Globus pallidus (tissue), 1 donor: ENCODE measurements around the gene COA8.

Experiments used
- DNase-seq: peaks from one replicate; pipeline ENCODE4 v3.0.0-alpha.2; 2015; ENCODE audit warnings: low spot score

Gene COA8

DNA sequence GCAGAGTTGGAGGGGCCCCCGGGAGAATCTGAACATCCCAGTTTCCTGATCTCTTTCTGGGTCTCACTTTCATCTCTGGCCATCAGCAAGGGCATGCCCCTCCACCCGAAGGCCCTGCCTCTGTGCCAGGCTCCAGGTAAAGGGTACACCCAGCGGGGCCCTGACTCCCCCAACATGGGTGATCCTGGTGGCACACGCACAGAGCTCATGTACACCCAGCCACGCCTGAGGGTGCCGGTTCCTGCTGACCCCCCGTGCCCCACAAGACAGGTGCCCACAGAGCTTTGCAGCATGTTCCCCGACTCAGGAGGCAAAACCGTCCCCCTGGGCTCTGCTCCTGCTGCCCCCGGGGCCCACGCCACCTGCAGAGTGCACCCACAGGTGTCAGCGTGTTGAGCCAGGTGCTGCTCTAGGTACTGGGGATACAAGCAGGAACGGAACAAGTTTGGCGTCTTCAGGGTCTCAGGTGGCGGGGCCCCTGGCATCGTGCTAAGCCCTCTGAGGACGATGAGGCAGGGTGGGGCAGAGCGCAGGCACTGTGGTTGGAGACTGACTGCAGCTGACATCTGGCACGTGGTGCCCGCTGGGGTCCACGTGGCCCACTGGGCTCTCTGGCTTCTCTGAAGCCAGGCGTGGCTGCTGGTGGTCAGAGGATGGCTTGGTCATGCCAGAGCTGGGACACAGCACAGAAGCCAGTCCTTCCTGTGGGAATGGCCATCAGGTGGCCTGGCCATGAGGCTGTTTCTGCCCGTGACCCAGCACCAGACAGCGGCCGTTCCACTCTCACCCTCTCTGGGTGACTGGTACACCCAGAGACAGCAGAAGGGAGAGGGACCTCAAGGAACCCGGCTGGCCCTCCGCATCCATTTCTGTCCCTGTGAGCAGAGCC lies 14.1 kb upstream of the COA8 start:
- no peak for DNase-seq

DNA sequence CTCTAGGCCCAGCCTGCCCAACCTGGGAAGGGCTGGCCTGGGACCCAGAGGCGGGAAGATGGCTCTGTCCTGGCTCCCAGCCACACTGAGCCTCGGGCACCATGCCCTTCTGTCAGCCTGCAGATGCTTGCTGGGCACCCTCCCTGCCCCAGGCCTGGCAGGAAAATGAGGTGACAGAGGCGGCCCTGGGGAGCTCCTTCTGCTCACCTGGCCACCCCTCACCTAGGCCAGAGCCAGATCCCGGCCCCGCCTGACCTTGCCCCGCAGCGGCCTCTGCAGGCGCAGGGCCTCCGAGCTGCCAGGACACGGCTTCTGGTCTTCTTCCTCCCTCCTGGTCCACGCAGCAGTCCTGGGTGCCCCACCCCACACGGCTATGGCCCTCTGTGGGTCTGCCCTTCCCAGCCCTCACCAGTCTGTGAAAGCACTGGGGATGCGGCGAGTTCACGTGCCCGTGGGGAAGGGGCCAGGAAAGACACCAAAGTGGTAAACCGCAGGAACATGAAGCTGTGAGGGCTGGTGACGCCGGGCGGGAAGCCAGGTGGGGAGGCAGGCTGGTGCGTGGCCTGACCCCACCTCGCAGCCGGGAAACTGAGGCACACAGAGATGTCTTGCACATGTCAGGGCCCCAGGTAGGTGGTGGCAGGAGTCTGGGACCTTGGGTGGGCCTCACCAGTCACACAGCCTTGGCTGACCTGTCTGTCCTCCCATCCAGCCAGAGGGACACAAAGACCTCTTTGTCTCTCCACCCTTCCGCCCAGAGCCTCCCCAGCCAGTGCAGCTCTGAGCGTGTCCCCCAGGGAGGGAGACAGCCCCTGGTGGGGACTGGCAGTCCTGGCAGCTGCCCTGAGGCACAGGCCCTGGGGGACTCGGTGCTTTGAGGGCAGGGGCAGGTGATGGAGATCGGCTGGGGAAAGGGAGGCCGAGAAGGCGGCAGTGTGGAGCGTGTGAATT lies 13.1 kb upstream of the COA8 start:
- peak; percentile 95 for DNase-seq

DNA sequence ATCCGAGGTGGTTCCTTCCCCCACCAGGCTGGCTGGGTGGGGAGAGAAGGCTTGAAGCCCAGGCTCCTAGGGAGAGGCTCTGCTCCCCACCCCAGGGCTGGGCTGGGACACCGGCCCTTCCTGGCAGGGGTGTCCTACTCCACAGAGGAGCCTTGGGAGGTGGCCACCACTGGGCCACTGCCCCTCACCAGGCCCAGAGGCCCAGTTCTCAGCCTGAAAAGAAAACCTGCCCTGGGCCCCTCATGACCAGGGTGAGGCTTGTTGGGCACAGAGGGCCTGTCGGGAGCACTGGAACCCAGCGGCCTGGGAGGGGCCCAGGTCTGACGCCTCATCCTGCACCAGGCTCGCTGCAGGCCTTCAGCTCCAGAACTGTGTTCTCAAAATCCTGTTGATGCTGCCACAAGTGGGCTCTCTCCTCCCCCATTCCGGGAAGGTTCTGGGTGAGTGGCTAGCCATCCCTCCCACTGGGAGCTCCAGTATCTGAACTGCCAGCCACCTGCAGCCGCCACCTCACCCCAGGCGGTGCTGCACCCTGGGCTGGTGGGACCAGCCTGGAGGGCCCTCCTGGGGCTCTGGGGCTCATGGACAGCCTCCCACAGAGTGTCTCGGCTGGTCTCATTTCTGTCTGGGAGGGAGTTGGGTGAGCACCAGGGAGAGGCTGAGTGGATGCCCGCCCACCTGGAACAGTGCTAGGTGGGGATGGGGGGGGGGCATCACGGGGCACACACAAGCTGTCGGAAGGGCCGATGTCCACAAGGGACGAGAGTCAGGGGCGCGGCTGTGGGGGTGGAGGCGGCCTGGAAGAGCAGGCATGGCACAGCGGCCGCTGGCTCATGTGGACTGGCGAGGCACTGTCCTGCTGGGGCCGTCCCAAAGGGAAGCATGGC lies 12.1 kb upstream of the COA8 start:
- no peak for DNase-seq

DNA sequence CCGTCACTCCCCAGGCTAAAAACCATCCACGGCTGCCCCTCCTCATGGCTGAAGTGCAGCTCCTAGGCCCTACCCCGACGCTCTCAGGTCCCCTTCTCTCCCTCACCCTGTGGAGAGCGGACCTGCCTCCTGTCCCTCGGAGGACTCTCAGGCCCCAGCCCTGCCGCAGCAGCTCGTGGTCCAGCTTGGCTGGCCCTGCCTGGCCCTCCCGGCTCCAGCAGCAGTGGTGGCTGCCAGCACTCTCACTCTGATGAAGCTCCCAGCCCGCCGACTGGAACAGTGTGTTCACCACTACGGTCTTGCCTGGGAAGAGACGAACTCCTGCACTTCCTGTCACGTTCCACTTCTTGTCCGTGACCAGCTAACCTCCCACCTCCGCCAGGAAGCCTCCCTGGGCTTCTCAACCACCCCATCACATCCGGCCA lies 11.4 kb upstream of the COA8 start:
- DNase-seq: no peak

DNA sequence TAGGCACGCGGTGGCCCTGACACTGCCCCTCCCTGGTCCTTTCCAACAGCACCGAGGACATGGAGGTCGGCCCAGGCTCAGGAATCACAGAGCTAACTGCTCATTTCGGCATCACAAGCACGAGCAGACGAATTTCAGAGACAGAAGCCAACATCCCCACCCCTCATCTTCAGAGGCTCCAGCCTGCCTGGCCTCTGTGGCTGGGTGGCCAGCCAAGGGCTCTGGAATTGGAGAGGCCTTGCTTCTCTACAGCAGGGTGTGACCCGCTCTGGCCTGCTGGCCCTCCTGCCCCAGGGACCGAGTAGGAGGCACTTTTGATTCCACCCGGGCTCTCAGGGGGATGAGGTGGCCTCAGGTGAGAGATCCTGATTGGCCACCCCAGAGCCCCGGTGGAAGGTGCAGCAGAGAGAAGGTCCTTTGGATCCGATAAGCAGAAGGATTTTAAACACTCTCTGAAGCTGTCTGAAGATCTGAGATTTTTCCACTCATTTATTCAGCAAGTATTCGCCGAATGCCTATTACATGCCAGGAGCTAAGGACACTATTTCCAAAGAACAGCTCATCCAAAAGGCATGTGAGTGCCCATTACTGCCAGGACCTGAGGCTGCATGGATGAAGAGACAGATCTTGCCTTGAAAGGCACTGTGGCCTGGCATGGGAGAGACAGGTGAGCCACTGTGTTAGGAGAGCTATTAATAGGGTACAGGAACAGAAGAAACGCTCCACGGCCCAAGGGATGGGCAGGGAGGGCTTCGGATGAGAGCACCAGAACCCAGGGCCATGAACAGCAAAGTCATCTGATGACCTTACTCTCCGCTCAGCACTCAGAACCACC lies 10.5 kb upstream of the COA8 start:
- no peak for DNase-seq

DNA sequence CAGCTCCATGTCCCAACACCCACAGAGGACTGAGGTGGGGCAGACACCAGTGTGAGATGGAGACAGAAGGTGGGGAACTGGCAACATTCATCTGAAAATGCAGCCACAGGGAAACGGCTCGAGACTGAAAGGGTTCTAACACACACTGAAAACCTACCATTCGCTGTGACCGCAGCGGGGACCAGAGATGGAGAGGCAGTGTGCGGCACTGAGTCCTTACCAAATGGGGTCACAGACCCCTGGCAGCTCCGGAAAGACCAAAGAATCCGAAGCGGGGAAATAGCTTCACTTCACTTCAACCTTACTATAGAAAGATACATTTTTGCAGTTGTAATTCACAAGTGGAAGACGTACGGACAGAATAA lies 9.9 kb upstream of the COA8 start:
- DNase-seq: no peak

DNA sequence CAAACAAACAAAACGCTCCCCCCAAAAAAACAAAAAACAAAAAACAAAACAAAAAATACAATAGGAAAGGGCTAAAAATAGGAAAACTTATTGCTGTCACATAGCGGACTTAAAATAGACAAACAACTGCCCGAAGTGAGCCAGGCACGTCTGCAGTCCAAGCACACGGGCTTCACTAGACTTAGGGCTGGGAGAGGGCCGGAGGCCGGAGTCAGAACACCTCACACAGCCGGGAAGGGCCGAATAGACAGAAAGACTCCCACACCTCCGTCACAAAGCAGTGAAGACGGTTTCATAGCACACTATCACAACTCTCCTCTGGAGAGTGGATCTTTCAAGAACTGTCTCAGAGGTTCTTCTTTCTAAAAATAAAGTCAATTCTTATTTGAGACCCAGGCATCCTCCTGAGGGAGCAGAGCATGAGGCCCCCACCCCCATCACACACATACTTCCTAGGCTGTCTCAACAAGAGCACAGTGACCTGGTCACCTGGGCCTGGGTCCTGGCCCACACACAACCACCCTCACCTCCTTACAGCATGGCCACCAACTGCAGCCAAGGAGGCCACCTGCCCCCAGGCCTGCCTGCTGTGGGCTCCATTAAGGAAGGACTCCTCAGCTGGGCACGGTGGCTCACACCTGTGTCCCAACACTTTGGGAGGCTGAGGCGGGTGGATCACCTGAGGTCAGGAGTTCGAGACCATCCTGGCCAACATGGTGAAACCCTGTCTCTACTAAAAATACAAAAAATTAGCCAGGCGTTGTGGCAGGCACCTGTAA lies 7.0 kb upstream of the COA8 start:
- no peak for DNase-seq

DNA sequence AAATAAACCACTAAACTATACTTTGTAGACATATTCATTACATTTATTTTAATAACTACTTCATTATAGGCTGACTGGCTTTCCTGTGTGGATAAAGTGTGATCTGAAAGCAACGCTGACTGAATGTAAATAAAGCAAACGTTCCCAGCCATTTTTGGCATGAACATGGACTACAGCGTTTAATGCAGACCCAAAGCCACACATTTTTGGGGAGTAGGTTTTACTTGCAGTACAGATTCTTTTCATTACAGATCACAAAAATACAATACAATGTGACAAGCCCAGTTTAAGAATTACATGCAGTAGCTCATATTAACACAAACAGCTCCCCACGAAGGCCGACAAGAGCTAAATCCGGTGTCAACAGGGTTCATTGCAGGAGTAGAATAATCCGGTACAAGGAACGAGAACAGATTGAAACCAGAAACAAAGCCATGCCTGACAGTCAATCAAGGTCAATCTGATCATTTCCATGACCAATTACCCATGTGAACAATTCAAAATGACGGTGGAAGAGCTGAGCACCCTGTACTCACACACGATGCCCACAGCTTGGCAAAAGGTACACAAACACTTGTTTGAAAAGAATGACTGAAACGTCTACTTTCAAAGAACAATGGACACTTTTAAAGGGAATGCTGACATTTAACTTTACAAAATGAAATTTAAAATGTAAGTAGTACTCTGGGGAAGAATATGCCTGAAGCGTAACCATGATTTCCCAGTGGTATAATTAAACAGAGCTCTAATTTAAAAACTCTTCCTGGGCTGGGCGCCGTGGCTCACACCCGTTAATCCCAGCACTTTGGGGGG lies 5.6 kb upstream of the COA8 start:
- DNase-seq: no peak

DNA sequence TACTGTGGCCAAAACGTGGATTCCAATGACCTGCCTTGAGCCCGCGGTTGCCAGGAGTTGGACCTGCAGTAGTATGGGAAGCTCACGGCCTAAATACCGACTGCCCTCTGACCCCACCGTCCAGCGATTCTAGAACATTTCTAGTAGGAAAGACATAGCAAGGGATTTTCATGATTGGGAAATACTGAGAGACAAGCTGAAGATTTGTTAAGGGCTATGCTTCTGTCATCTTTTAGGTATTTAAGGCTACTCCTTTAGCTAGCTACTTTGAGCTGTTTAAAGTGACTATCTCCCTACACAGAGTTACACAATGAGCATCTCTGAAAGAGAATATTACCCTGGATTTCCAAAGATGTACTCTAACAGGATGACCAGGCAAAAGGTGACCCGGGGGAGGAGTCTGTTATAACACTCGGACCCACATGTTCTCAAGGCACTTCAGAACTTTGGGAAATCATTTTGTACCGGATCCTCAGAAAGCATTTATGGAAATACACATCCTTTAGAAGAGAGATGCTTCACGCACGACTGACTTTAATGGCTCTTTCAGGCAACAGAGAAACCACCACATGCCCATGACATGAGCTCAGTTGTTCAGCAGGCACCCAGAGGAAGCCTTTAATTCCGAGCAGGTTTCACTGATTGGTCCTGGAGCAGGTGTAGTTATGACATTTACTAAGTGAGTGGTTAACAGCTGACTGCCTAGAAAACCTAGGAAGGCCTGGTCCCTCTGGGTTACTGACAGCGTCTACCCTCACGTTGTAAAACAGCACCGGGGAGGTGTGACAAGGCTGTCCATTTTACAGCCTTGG lies 4.5 kb upstream of the COA8 start:
- DNase-seq: no peak

DNA sequence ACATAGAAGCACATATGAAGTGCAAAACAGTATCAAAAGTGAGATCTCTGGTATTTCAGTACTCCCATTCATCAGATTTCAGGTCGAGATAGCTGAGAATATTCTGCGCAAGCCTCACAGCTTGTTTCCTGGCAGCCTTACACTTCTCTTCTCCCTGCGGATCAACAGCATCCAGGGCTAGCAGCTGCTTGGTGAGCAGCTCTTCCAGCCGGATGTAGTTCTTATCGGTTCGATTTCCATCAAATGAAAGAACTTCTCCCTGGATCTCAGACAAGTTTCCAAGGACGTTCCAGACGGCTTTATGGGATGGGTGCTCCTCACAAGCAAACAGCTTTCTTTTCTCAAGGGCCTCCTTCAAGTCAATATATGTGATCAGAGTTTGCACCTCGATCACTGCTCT lies 3.0 kb upstream of the COA8 start:
- no peak for DNase-seq

DNA sequence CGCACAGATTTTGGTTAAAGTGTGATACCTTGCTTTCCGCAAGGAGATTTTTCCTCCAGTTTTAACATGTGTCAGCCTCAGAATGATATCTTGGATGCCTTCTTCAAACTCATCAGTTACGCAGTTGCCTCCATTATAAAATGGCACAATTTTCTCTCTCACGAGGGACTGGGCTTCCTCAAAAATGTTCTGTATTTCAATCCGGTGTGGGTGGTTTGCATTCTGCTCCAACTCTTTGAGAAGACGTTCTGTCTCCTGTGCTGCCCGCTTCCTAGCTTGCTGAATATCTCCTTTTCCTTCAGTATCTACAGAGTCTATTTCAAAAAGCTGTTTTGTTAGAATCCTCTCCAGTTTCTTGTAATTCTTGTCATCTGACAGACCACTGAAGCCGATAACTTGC lies 2.1 kb upstream of the COA8 start:
- DNase-seq: no peak

DNA sequence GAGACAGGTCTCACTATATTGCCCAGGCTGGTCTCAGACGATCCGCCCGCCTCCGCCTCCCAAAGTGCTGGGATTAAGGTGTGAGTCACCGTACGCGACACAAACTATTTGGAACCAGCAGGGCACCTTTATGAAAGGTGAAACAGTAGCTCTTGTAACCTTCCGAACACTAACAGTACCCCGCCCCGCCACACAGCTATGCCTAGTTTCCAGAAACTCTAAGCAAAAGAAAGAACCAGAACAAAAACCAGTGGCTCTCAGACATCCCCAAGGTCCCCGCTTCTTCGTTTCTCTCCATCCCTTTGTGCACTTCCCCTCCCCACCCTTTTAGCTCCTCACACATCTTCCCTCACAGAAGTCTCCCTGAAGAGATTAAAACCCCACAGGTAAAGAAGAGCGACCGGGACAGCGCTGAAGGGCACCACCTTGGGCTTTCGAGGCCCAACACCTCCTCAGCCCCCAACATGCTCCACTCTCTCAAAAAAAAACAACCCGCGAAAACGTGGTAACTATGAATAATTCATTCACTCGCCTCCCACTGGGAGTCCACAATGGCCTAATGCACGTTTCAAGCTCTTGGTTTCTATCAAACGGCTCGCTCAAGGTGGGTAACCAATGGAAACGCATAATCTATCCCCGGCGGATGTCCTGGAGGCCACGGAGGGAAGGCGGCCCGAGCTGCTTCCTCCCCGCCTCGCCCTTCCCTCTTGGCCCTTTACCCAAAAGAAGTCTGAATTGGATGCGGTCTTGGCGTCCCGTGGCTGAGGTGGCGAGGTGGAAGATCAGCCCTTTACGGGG lies 1.2 kb upstream of the COA8 start:
- DNase-seq: no peak

DNA sequence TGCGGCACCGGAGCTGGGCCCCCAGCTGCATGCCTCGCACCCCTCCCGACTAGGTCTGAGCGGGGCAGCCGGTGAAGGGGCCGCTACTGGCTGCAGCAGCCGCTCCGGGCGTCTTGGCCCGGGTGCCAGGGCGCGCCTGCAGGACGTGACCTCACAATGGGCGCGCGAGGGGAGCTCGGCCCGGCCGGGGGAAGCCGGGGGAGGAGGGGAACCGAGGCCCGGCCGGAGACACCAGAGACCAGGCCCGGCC lies 656 bp upstream of the COA8 start:
- DNase-seq: no peak

DNA sequence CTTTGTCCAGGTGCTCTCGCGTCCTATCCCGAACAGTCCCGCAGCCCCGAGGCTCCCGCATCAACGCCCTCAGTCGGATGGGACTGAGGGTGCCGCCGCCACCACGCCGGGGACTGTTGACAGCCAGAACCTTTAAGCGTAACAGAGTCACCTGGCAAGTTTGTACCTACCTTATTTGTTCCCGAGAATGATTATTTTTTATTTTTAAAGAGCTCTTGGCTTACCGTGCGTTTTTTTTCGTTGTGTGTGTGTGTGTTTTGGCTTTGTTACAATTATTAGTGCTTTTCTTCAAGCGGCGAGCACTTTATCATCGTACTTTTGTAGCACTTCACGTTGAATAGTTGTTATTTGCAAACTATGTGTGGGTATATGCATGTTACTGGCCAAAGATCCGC lies 463 bp downstream of the COA8 start:
- DNase-seq: no peak

DNA sequence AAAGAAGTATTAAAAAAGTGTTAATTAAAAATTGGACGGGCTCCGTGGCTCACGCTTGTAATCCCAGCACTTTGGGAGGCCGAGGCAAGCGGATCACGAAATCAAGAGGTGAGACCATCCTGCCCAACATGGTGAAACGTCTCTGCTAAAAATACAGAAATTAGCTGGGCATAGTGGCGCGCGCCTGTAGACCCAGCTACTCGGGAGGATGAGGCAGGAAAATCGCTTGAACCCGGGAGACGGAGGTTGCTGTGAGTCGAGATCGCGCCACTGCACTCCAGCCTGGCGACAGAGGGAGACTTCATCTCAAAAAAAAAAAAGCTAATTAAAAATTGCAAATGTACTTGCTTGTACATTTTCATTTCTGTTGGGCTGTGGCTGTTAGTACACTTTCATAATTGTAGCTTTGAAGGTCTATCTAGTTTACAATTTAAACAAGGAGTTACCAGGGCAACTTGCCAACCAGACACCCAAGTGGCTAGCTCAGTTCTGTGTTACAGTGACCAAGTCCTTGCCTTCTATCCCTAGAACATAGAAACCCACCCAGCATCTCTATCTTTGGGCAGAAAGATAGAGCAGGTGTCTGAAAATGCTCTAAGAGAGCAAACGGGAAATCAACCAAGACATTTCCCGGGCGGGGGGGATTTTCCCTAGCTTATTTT lies 1.2 kb downstream of the COA8 start:
- DNase-seq: no peak

DNA sequence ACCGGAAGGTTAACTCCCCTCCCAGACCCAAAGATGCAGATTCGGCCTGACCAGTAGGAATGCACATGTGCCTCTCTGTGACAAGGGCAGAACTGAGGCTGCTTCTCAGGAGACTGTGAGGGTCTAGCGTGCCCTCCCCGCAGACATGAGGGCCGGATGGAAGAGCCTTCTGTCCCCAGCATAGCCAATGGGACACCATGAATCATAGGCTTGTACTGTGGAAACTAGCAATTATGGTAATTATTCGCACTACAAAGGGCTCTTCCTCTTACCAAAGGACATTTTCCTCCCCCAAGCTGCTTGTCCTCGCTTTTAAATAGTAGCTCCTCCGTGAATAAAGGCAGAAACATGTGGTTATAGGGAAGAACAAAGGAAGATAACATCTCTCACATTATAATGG lies 6.2 kb downstream of the COA8 start:
- DNase-seq: no peak

DNA sequence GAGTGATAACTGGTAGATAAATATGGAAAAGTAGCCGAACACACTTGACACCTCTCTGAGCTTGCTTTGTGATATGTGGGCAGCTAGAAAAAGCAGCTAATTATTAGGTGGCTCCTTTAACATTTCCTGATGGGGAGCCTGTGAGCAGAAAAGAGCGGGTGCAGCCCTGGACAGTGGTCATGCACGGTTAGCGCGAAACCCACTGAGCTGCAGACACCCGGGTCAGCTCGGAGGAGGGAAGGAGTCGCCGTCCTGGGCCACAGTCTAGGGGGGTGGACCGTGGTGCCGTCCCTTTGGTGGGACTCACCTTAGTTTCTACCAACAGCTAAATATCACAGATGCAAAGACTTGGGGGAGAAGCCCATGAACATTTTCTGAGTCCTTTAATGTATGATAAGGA lies 6.6 kb downstream of the COA8 start:
- no peak for DNase-seq

DNA sequence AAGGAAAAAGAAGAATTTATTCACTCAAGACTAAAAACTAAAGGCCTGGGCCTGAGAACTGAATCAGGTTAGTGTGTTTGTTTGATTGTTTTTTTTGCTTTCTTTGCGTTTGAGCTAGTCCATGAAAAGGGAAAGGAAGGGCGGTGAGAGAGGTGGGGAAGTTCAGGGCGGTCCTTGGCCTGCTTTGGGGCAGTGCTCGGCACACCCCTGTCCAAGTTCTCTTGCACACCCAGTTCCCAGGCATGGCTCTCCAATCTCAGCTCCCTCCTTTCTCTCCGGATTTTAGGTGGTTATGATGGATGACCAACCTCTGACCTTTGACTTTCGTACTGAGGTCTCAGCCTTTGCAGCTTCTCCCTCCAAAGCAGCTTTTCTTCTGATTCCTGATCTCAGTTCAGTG lies 11.3 kb downstream of the COA8 start:
- DNase-seq: no peak
